Activated naive CD4-positive, alpha-beta T cell treated with Interleukin-2 at 50 U/mL for 16 hours (primary cell): ENCODE measurements around the gene LIPE.

Experiments
- DNase-seq: peaks from one replicate; pipeline ENCODE4 v3.0.0-alpha.2; 2020

The LIPE gene

DNA sequence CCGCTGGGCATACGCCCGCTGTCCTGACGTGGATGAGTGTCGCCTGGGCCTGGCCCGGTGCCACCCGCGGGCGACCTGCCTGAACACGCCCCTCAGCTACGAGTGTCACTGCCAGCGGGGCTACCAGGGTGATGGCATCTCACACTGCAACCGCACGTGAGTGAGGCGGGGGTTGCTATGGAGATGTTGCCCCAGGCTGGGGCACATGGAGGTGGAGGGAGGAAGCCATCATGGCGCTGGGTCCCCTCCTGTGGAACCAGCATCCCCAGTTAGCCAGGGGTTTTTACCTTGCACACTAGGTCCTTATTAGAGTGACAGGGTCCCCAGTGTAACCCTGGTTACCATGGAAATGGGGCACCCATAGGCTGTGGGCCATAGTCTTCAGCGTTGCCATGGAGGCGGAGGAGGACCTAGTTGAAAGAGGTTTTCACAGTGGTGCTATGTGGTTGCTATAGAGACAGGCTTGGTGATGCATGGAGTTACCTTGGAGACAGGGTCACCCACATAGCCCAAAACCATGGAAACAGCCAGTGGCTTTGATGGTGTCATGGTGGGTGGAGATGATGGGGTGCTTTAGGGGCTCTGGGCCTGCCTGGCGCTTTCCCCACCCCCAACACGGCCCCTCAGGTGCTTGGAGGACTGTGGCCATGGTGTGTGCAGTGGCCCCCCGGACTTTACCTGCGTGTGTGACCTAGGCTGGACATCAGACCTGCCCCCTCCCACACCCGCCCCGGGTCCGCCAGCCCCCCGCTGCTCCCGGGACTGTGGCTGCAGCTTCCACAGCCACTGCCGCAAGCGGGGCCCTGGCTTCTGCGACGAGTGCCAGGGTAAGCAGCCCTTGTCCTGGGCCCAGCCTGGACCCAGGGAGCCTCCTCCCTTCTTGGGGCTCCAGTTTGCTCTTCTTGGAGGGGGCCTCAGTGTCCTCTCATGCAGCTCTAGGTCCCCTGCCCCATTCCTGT lies 74.6 kb downstream of the LIPE start:
- DNase-seq, result no peak
